COLO829 (cell line): ENCODE data around the gene EFCC1.

Experiments used
- DNase-seq: peaks from one replicate; pipeline ENCODE4 v3.0.0; 2012; ENCODE audit warnings: low spot score

The EFCC1 gene

GRCh38 chr3:129014793-129015345, 13.8 kb downstream of the EFCC1 start:
- DNase-seq = no peak

GRCh38 chr3:129015388-129016105, 14.4 kb downstream of the EFCC1 start:
- DNase-seq = no peak

GRCh38 chr3:129016356-129016719, 15.2 kb downstream of the EFCC1 start:
- no peak for DNase-seq

GRCh38 chr3:129016720-129017483, 15.8 kb downstream of the EFCC1 start:
- DNase-seq = peak; percentile 30

- no peak for DNase-seq
Observed at GRCh38 chr3:129017484-129017899, 16.4 kb downstream of the EFCC1 start.

- DNase-seq = no peak
Observed at GRCh38 chr3:129018271-129018670, 17.2 kb downstream of the EFCC1 start.

GRCh38 chr3:129018751-129019150, 17.6 kb downstream of the EFCC1 start:
- DNase-seq = no peak

- DNase-seq = no peak
Observed at GRCh38 chr3:129019266-129019665, 18.2 kb downstream of the EFCC1 start.

- DNase-seq = no peak
Observed at GRCh38 chr3:129020691-129021090, 19.6 kb downstream of the EFCC1 start.

- no peak for DNase-seq
Observed at GRCh38 chr3:129021140-129021551, 20.0 kb downstream of the EFCC1 start.

- no peak for DNase-seq
Observed at GRCh38 chr3:129022114-129023007, 21.3 kb downstream of the EFCC1 start.

- no peak for DNase-seq
Observed at GRCh38 chr3:129023008-129023358, 21.9 kb downstream of the EFCC1 start.

GRCh38 chr3:129023909-129024308, 22.8 kb downstream of the EFCC1 start:
- no peak for DNase-seq

- no peak for DNase-seq
Observed at GRCh38 chr3:129025108-129025507, 24.0 kb downstream of the EFCC1 start.

GRCh38 chr3:129025691-129026435, 24.8 kb downstream of the EFCC1 start:
- no peak for DNase-seq

- peak; percentile 93 for DNase-seq
Observed at GRCh38 chr3:129026728-129027543, 25.8 kb downstream of the EFCC1 start.

GRCh38 chr3:129027544-129027880, 26.4 kb downstream of the EFCC1 start:
- no peak for DNase-seq

- no peak for DNase-seq
Observed at GRCh38 chr3:129028866-129029265, 27.8 kb downstream of the EFCC1 start.

GRCh38 chr3:129030611-129031010, 29.5 kb downstream of the EFCC1 start:
- DNase-seq = no peak

GRCh38 chr3:129031476-129032215, 30.5 kb downstream of the EFCC1 start:
- DNase-seq = no peak
